ENCODE measurements around the gene ALDH3B1.

Gene ALDH3B1

GRCh38 chr11:68053981-68054812 is 44.1 kb downstream of the ALDH3B1 start:
- TF ChIP-seq CTCF (IDR thresholded peaks at IDR 0.05), result no peak
- H2AFZ ChIP-seq, result no peak overlapping the region
- no peak overlapping the region for H3K27ac ChIP-seq
- no peaks in the 10 kb centered on the region for H3K36me3 ChIP-seq (ENCODE audit: control insufficient read depth, insufficient read depth, low read length)
- no peak overlapping the region for H3K4me3 ChIP-seq (ENCODE audit: low read depth, low read length)
- H3K27me3 ChIP-seq (ENCODE audit: control insufficient read depth, insufficient read depth, low read length), result no peaks in the 10 kb centered on the region
- H3K9ac ChIP-seq, result no peak overlapping the region
- no peak overlapping the region for H3K4me2 ChIP-seq (ENCODE audit: low read length)
- H3K9me3 ChIP-seq (ENCODE audit: control insufficient read depth, low read length), result no peaks in the 10 kb centered on the region
- H3K4me1 ChIP-seq, result no peaks in the 10 kb centered on the region
- no peaks in the 10 kb centered on the region for H3K79me2 ChIP-seq

- H3K36me3 ChIP-seq (ENCODE audit: control insufficient read depth, insufficient read depth, low read length), result no peaks in the 10 kb centered on the region
These were observed 46.5 kb downstream of the ALDH3B1 start for GRCh38 chr11:68056317-68057285.

GRCh38 chr11:68057807-68058206 is 47.7 kb downstream of the ALDH3B1 start:
- Histone ChIP-seq H3K27me3 (ENCODE audit: control insufficient read depth, insufficient read depth, low read length) (no peaks in the 10 kb centered on the region), H3K27ac (no peak overlapping the region), H3K9ac (no peak overlapping the region), H2AFZ (no peak overlapping the region), H3K4me2 (ENCODE audit: low read length) (no peak overlapping the region), H3K9me3 (ENCODE audit: control insufficient read depth, low read length) (no peaks in the 10 kb centered on the region), H3K79me2 (no peaks in the 10 kb centered on the region), H3K36me3 (ENCODE audit: control insufficient read depth, insufficient read depth, low read length) (no peaks in the 10 kb centered on the region), H3K4me3 (ENCODE audit: low read depth, low read length) (no peak overlapping the region), H3K4me1 (no peaks in the 10 kb centered on the region)
- TF ChIP-seq CTCF (IDR thresholded peaks at IDR 0.05), result no peak

More at GRCh38 chr11:68056317-68057285, 46.5 kb downstream of the ALDH3B1 start:
- Histone ChIP-seq H3K4me1 (no peaks in the 10 kb centered on the region), H2AFZ (no peak overlapping the region), H3K4me2 (ENCODE audit: low read length) (no peak overlapping the region), H3K9ac (no peak overlapping the region), H3K27me3 (ENCODE audit: control insufficient read depth, insufficient read depth, low read length) (no peaks in the 10 kb centered on the region), H3K9me3 (ENCODE audit: control insufficient read depth, low read length) (no peaks in the 10 kb centered on the region), H3K27ac (no peak overlapping the region), H3K79me2 (no peaks in the 10 kb centered on the region), H3K4me3 (ENCODE audit: low read depth, low read length) (no peak overlapping the region)
- no peak for TF ChIP-seq CTCF (IDR thresholded peaks at IDR 0.05)

- no peak overlapping the region for H3K4me2 ChIP-seq (ENCODE audit: low read length)
- H3K9ac ChIP-seq, result no peak overlapping the region
- no peak overlapping the region for H3K4me3 ChIP-seq (ENCODE audit: low read depth, low read length)
- no peak overlapping the region for H2AFZ ChIP-seq
- no peaks in the 10 kb centered on the region for H3K27me3 ChIP-seq (ENCODE audit: control insufficient read depth, insufficient read depth, low read length)
- TF ChIP-seq CTCF (IDR thresholded peaks at IDR 0.05), result no peak
- no peak overlapping the region for H3K27ac ChIP-seq
- no peaks in the 10 kb centered on the region for H3K79me2 ChIP-seq
- H3K36me3 ChIP-seq (ENCODE audit: control insufficient read depth, insufficient read depth, low read length), result no peaks in the 10 kb centered on the region
- H3K4me1 ChIP-seq, result no peaks in the 10 kb centered on the region
- no peaks in the 10 kb centered on the region for H3K9me3 ChIP-seq (ENCODE audit: control insufficient read depth, low read length)
These were observed 51.4 kb downstream of the ALDH3B1 start for GRCh38 chr11:68061508-68061907.
